CD4-positive, CD25-positive, alpha-beta regulatory T cell (primary cell): ENCODE measurements around the gene ZFAND3. TPM values are rescaled to one million over a fixed set of nuclear protein-coding genes. Genes with fewer than 3 reads are reported as not detected.
A peak's percentile ranks its signal among the peaks of the same experiment; 100 is the strongest.
"Not testable (repeated sequence)": the region's sequence is repeated elsewhere in the genome, so short reads cannot be mapped to it uniquely, and the experiment has no call there.

ENCODE experiments used
- ATAC-seq, 2 donors: fragments of 150-1000 bp; cut with Tn5 transposase; one replicate each; pipeline ENCODE4 v1.10.0; 2021; ENCODE audit warnings: low read depth in 2 of 2, moderate number of reproducible peaks in 2 of 2, moderate library complexity in 1 of 2
- DNase-seq, 3 donors: peaks; one replicate each; pipeline versions ENCODE4 v3.0.0 to v3.0.0-alpha.2; 2012 to 2022; ENCODE audit warnings: mixed read lengths in 1 of 3
- H3K27ac ChIP-seq: one replicate; pipeline ENCODE4 v1.7.0; 2013; ENCODE audit warnings: mild to moderate bottlenecking, low read length; ENCODE audit not compliant: insufficient read depth, poor library complexity, severe bottlenecking
- H3K27me3 ChIP-seq: one replicate; pipeline ENCODE4 v1.7.0; 2013; ENCODE audit warnings: low read length; ENCODE audit not compliant: control insufficient read depth, insufficient read depth
- H3K36me3 ChIP-seq: one replicate; pipeline ENCODE4 v1.7.0; 2013; ENCODE audit warnings: mild to moderate bottlenecking, low read length, moderate library complexity; ENCODE audit not compliant: control insufficient read depth, insufficient read depth
- H3K4me1 ChIP-seq: 2 replicates; pipeline ENCODE4 v1.7.0; 2013; ENCODE audit warnings: mild to moderate bottlenecking, low read length; ENCODE audit not compliant: insufficient read depth, control insufficient read depth, poor library complexity, severe bottlenecking
- H3K4me3 ChIP-seq: one replicate; pipeline ENCODE4 v1.7.0; 2013; ENCODE audit warnings: low read depth, mild to moderate bottlenecking, low read length, moderate library complexity
- H3K9me3 ChIP-seq, 2 experiments: 1 replicate in 1 of 2; 2 replicates in 1 of 2; pipeline ENCODE4 v1.7.0; 2013; ENCODE audit warnings: low read length in 2 of 2, mild to moderate bottlenecking in 1 of 2, moderate library complexity in 1 of 2; ENCODE audit not compliant: control insufficient read depth in 2 of 2
- H3K27ac Mint-ChIP-seq, 3 donors: one replicate each; pipeline ENCODE4 v1.8.0; 2020 to 2022; ENCODE audit warnings: mild to moderate bottlenecking in 3 of 3, mixed read lengths in 3 of 3, moderate library complexity in 2 of 3
- H3K27me3 Mint-ChIP-seq: one replicate; pipeline ENCODE4 v1.8.0; 2022; ENCODE audit warnings: mild to moderate bottlenecking, mixed read lengths
- H3K36me3 Mint-ChIP-seq: one replicate; pipeline ENCODE4 v1.8.0; 2020; ENCODE audit warnings: mixed read lengths
- H3K4me1 Mint-ChIP-seq, 4 donors: one replicate each; pipeline ENCODE4 v1.8.0; 2020 to 2022; ENCODE audit warnings: mixed read lengths in 4 of 4, mild to moderate bottlenecking in 1 of 4
- H3K4me3 Mint-ChIP-seq, 4 donors: one replicate each; pipeline ENCODE4 v1.8.0; 2020 to 2022; ENCODE audit warnings: mild to moderate bottlenecking in 4 of 4, mixed read lengths in 4 of 4, moderate library complexity in 3 of 4
- H3K9me3 Mint-ChIP-seq, 7 donors: one replicate each; pipeline ENCODE4 v1.8.0; 2020 to 2022; ENCODE audit warnings: mixed read lengths in 7 of 7, mild to moderate bottlenecking in 3 of 7, moderate library complexity in 2 of 7
- polyA plus RNA-seq, 4 donors: library from polyadenylated mRNA; unstranded; fragments of 300-500 nt; fragmentation: Illumina TruSeq; gene quantifications; one replicate each; pipeline ENCODE4 v1.2.3, GENCODE V29; 2021
- total RNA-seq: library from RNA; stranded (reverse); gene quantifications from one replicate; pipeline ENCODE4 v1.2.3, GENCODE V29; 2022

ZFAND3 gene
- total and polyA plus RNA-seq, 5 donors from 2014 or later: 3.5 to 60.0 (median 5.1) TPM

DNA sequence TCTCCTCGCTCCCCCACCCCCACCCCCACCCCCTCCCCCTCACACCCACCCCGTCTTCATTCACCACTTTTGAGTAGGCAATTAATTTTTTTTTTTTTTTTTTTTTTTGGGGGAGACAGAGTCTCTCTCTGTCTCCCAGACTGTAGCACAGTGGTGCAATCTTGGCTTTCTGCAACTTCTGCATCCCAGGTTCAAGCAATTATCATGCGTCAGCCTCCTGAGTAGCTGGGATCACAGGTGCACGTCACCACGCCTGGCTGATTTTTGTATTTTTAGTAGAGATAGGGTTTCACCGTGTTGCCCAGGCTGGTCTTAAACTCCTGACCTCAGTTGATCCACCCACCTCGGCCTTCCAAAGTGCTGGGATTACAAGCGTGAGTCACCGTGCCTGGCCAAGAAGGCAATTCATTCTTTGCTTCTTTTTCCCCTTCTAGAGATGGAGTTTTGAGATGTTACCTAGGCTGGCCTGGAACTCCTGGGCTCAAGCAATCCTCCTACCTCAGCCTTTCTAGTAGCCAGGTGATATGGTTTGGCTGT is 230.4 kb downstream of the ZFAND3 start:
- H3K9me3 ChIP-seq, H3K36me3 ChIP-seq, H3K4me3 Mint-ChIP-seq, H3K27me3 ChIP-seq, H3K4me1 ChIP-seq, H3K27ac ChIP-seq, H3K27me3 Mint-ChIP-seq, H3K9me3 Mint-ChIP-seq, H3K27ac Mint-ChIP-seq, DNase-seq, H3K36me3 Mint-ChIP-seq, H3K4me3 ChIP-seq, ATAC-seq: not testable (repeated sequence)
- peaks cover 24 to 44% (median 34%) of the 10 kb centered on the region in 4 donors for H3K4me1 Mint-ChIP-seq

GRCh38 chr6:38051819-38052434 is 232.4 kb downstream of the ZFAND3 start:
- Mint-ChIP-seq H3K27me3 (no peaks in the 10 kb centered on the region), H3K4me1 (peaks cover 34 to 56% (median 36%) of the 10 kb centered on the region in 4 donors), H3K36me3 (peaks cover 9% of the 10 kb centered on the region), H3K4me3 (no peak overlapping the region), H3K9me3 (peaks cover 0 to 2% (median 0%) of the 10 kb centered on the region in 7 donors), H3K27ac (no peak overlapping the region)
- Histone ChIP-seq H3K4me3 (no peak overlapping the region), H3K4me1 (no peaks in the 10 kb centered on the region), H3K27me3 (no peaks in the 10 kb centered on the region), H3K27ac (no peak overlapping the region), H3K9me3 (no peaks in the 10 kb centered on the region), H3K36me3 (no peaks in the 10 kb centered on the region)
- ATAC-seq (no peak), DNase-seq (no peak)

DNA sequence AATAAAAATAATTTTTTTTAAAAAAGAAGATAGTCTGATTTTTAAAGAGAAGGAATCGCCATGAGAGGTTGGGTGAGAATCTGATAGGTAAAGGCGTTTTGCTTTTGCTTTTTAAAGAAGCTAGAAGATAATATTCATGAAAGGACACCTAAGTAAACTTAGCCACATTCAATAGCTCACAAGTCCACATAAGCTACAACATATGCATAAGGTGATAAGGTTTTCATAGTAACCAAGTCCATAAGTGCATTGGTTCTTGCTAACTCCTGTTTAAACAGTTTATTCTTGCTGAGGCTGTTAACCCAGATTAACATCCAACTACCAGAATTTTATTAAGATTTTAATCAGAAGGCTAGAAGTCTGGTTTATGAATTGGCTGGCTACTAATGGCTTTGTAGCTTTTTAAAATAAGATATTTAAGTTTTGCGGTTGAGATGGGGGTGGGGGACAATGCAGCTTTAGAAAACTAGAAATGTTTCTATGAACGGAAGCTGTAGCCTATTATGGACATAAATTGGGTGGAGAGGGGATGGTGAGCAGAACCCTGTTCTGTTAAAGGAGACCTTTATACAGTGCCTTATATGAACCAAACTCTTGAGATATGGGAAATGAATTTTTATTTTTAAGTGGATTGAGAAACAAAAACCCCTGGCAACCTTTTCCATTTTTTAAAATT is 235.1 kb downstream of the ZFAND3 start:
- peaks cover 0 to 2% (median 0%) of the 10 kb centered on the region in 7 donors for H3K9me3 Mint-ChIP-seq
- H3K27ac Mint-ChIP-seq: no peak overlapping the region
- no peak overlapping the region for H3K27ac ChIP-seq
- H3K4me3 ChIP-seq: no peak overlapping the region
- peaks cover 9% of the 10 kb centered on the region for H3K36me3 Mint-ChIP-seq
- ATAC-seq (no peak), DNase-seq (no peak)
- no peak overlapping the region for H3K4me3 Mint-ChIP-seq
- no peaks in the 10 kb centered on the region for H3K36me3 ChIP-seq
- no peaks in the 10 kb centered on the region for H3K4me1 ChIP-seq
- no peaks in the 10 kb centered on the region for H3K9me3 ChIP-seq
- no peaks in the 10 kb centered on the region for H3K27me3 ChIP-seq
- peaks cover 40 to 54% (median 44%) of the 10 kb centered on the region in 4 donors for H3K4me1 Mint-ChIP-seq
- no peaks in the 10 kb centered on the region for H3K27me3 Mint-ChIP-seq

GRCh38 chr6:38055203-38055589 is 235.7 kb downstream of the ZFAND3 start:
- H3K27ac ChIP-seq: no peak overlapping the region
- no peak for ATAC-seq
- H3K36me3 ChIP-seq: no peaks in the 10 kb centered on the region
- no peaks in the 10 kb centered on the region for H3K27me3 ChIP-seq
- H3K4me3 Mint-ChIP-seq: no peak overlapping the region
- no peaks in the 10 kb centered on the region for H3K9me3 ChIP-seq
- H3K36me3 Mint-ChIP-seq: peaks cover 8% of the 10 kb centered on the region
- no peak overlapping the region for H3K27ac Mint-ChIP-seq
- H3K27me3 Mint-ChIP-seq: no peaks in the 10 kb centered on the region
- H3K9me3 Mint-ChIP-seq: peaks cover 0 to 2% (median 0%) of the 10 kb centered on the region in 7 donors
- H3K4me3 ChIP-seq: no peak overlapping the region
- DNase-seq: no peak
- peaks cover 40 to 54% (median 44%) of the 10 kb centered on the region in 4 donors for H3K4me1 Mint-ChIP-seq
- H3K4me1 ChIP-seq: no peaks in the 10 kb centered on the region

DNA sequence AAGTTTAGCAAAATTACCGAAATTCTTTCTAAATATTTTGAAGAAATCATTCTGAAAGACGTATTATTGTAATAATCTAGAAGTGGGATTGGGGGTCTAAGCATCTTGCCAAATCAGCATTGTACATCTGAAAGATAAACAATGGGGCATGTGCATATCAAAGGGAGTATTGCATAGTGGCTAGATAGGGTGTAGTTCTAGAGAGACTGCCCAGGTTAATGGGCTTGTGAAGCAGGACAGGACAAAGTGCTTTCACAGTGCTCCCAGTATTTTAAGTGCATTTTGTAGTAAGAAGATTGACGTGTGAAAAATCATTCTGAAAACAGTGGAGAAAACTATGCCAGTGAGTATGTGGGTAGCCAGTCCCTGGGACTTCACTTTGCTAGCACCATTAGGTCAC is 236.8 kb downstream of the ZFAND3 start:
- Mint-ChIP-seq H3K9me3 (no peaks in the 10 kb centered on the region), H3K4me1 (peaks cover 32 to 52% (median 36%) of the 10 kb centered on the region in 4 donors), H3K27ac (no peak overlapping the region), H3K36me3 (peaks cover 3% of the 10 kb centered on the region), H3K4me3 (no peak overlapping the region), H3K27me3 (no peaks in the 10 kb centered on the region)
- ATAC-seq (no peak), DNase-seq (no peak)
- Histone ChIP-seq H3K27ac (no peak overlapping the region), H3K36me3 (peaks cover 3% of the 10 kb centered on the region), H3K27me3 (no peaks in the 10 kb centered on the region), H3K4me1 (no peaks in the 10 kb centered on the region), H3K9me3 (no peaks in the 10 kb centered on the region), H3K4me3 (no peak overlapping the region)

DNA sequence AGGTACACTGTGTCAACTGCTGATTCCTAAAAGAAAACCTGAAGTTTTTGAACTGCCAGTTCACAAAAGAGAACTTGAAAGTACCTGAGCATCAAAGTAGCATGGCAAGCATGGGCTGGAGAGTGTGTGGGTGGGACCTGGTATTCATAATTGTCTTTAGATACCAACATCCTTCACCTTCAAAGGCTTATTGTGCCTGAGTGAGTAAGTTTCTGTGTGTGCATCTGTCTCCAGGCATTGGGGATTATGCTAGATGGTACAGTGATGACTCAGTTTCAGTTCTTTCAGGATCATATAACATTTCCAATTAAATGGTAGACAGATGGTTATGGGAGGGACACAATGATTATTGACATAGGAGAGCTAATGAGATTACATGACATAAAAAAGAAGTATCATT is 238.5 kb downstream of the ZFAND3 start:
- no peaks in the 10 kb centered on the region for H3K27me3 Mint-ChIP-seq
- Histone ChIP-seq H3K27me3 (no peaks in the 10 kb centered on the region), H3K27ac (no peak overlapping the region), H3K36me3 (peaks cover 19% of the 10 kb centered on the region), H3K4me1 (no peaks in the 10 kb centered on the region), H3K9me3 (no peaks in the 10 kb centered on the region), H3K4me3 (no peak overlapping the region)
- peaks cover 14% of the 10 kb centered on the region for H3K36me3 Mint-ChIP-seq
- H3K4me1 Mint-ChIP-seq: peaks cover 22 to 43% (median 31%) of the 10 kb centered on the region in 4 donors
- H3K27ac Mint-ChIP-seq: peak overlapping the region in 2 of 3 donors; percentile 12 to 29
- ATAC-seq: peak in 1 of 2 donors; percentile 37
- no peaks in the 10 kb centered on the region for H3K9me3 Mint-ChIP-seq
- DNase-seq: peak in 1 of 3 donors; percentile 48
- H3K4me3 Mint-ChIP-seq: no peak overlapping the region

- no peak overlapping the region for H3K27ac Mint-ChIP-seq
- H3K27ac ChIP-seq: no peak overlapping the region
- no peak overlapping the region for H3K4me3 ChIP-seq
- DNase-seq (no peak), ATAC-seq (no peak)
- peaks cover 28 to 37% (median 32%) of the 10 kb centered on the region in 4 donors for H3K4me1 Mint-ChIP-seq
- no peaks in the 10 kb centered on the region for H3K27me3 Mint-ChIP-seq
- peaks cover 38% of the 10 kb centered on the region for H3K36me3 Mint-ChIP-seq
- no peaks in the 10 kb centered on the region for H3K4me1 ChIP-seq
- peaks cover 0 to 4% (median 0%) of the 10 kb centered on the region in 7 donors for H3K9me3 Mint-ChIP-seq
- H3K27me3 ChIP-seq: no peaks in the 10 kb centered on the region
- H3K9me3 ChIP-seq: no peaks in the 10 kb centered on the region
- no peak overlapping the region for H3K4me3 Mint-ChIP-seq
- H3K36me3 ChIP-seq: peaks cover 29% of the 10 kb centered on the region
Measured at GRCh38 chr6:38062066-38062465, 242.5 kb downstream of the ZFAND3 start.
